ENCODE data around the gene TNRC6C.
"Not testable (repeated sequence)": the region's sequence is repeated elsewhere in the genome, so short reads cannot be mapped to it uniquely, and the experiment has no call there.

Gene TNRC6C

GRCh38 chr17:78137392-78138203, 179.1 kb downstream of the TNRC6C start:
- DNase-seq (ENCODE audit: low spot score) = peak; percentile 49

GRCh38 chr17:78138204-78139060, 179.9 kb downstream of the TNRC6C start:
- DNase-seq (ENCODE audit: low spot score) = no peak

- not testable (repeated sequence) for DNase-seq (ENCODE audit: low spot score)
Observed at GRCh38 chr17:78139861-78140168, 181.3 kb downstream of the TNRC6C start.

GRCh38 chr17:78140169-78141051, 181.9 kb downstream of the TNRC6C start:
- DNase-seq (ENCODE audit: low spot score) = peak; percentile 93

- DNase-seq (ENCODE audit: low spot score) = no peak
Observed at GRCh38 chr17:78141437-78142118, 183.1 kb downstream of the TNRC6C start.

- no peak for DNase-seq (ENCODE audit: low spot score)
Observed at GRCh38 chr17:78142119-78142861, 183.8 kb downstream of the TNRC6C start.

- no peak for DNase-seq (ENCODE audit: low spot score)
Observed at GRCh38 chr17:78143214-78144146, 185.0 kb downstream of the TNRC6C start.

GRCh38 chr17:78144147-78144719, 185.7 kb downstream of the TNRC6C start:
- DNase-seq (ENCODE audit: low spot score) = no peak

GRCh38 chr17:78144736-78145641, 186.5 kb downstream of the TNRC6C start:
- DNase-seq (ENCODE audit: low spot score) = no peak

GRCh38 chr17:78146471-78146869, 188.0 kb downstream of the TNRC6C start:
- DNase-seq (ENCODE audit: low spot score) = no peak

- no peak for DNase-seq (ENCODE audit: low spot score)
Observed at GRCh38 chr17:78146881-78147280, 188.4 kb downstream of the TNRC6C start.

GRCh38 chr17:78147315-78147998, 189.0 kb downstream of the TNRC6C start:
- no peak for DNase-seq (ENCODE audit: low spot score)

- DNase-seq (ENCODE audit: low spot score) = no peak
Observed at GRCh38 chr17:78148286-78149016, 189.9 kb downstream of the TNRC6C start.

GRCh38 chr17:78151514-78152008, 193.1 kb downstream of the TNRC6C start:
- no peak for DNase-seq (ENCODE audit: low spot score)

GRCh38 chr17:78154903-78155811, 196.7 kb downstream of the TNRC6C start:
- no peak for DNase-seq (ENCODE audit: low spot score)

Measured in CD4-positive, alpha-beta T cell treated with Interleukin-6 at 100 ng/mL for 8 hours (primary cell).